ENCODE results near the gene CAMK4. TPM values are rescaled to one million over a fixed set of nuclear protein-coding genes. Genes with fewer than 3 reads are reported as not detected.

Gene CAMK4
- total and polyA plus RNA-seq, 2 of the 8 experiments (the other 6 are each of a cell fraction or from before 2014, with no cell fraction given): 1.8 to 8.3 TPM

DNA sequence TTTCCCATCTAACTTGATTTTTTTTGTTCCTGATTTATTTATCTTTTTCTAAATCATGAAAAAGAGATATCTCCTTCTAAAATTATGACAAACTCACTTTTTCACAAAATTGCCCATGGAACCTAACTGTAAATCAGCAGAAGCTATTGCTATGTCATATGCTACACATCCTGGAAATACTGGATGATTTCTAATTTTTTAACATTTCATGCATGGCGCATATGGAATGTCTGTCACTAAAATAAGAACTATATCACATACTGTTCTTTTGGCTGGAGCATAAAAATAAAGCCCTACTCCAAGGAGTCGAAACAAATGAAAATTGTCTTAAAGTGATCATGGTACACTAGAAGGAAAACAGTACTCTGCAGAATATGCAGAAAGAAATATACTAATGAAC is 60.6 kb downstream of the CAMK4 start (continued):
- TF ChIP-seq, protein P1, sequence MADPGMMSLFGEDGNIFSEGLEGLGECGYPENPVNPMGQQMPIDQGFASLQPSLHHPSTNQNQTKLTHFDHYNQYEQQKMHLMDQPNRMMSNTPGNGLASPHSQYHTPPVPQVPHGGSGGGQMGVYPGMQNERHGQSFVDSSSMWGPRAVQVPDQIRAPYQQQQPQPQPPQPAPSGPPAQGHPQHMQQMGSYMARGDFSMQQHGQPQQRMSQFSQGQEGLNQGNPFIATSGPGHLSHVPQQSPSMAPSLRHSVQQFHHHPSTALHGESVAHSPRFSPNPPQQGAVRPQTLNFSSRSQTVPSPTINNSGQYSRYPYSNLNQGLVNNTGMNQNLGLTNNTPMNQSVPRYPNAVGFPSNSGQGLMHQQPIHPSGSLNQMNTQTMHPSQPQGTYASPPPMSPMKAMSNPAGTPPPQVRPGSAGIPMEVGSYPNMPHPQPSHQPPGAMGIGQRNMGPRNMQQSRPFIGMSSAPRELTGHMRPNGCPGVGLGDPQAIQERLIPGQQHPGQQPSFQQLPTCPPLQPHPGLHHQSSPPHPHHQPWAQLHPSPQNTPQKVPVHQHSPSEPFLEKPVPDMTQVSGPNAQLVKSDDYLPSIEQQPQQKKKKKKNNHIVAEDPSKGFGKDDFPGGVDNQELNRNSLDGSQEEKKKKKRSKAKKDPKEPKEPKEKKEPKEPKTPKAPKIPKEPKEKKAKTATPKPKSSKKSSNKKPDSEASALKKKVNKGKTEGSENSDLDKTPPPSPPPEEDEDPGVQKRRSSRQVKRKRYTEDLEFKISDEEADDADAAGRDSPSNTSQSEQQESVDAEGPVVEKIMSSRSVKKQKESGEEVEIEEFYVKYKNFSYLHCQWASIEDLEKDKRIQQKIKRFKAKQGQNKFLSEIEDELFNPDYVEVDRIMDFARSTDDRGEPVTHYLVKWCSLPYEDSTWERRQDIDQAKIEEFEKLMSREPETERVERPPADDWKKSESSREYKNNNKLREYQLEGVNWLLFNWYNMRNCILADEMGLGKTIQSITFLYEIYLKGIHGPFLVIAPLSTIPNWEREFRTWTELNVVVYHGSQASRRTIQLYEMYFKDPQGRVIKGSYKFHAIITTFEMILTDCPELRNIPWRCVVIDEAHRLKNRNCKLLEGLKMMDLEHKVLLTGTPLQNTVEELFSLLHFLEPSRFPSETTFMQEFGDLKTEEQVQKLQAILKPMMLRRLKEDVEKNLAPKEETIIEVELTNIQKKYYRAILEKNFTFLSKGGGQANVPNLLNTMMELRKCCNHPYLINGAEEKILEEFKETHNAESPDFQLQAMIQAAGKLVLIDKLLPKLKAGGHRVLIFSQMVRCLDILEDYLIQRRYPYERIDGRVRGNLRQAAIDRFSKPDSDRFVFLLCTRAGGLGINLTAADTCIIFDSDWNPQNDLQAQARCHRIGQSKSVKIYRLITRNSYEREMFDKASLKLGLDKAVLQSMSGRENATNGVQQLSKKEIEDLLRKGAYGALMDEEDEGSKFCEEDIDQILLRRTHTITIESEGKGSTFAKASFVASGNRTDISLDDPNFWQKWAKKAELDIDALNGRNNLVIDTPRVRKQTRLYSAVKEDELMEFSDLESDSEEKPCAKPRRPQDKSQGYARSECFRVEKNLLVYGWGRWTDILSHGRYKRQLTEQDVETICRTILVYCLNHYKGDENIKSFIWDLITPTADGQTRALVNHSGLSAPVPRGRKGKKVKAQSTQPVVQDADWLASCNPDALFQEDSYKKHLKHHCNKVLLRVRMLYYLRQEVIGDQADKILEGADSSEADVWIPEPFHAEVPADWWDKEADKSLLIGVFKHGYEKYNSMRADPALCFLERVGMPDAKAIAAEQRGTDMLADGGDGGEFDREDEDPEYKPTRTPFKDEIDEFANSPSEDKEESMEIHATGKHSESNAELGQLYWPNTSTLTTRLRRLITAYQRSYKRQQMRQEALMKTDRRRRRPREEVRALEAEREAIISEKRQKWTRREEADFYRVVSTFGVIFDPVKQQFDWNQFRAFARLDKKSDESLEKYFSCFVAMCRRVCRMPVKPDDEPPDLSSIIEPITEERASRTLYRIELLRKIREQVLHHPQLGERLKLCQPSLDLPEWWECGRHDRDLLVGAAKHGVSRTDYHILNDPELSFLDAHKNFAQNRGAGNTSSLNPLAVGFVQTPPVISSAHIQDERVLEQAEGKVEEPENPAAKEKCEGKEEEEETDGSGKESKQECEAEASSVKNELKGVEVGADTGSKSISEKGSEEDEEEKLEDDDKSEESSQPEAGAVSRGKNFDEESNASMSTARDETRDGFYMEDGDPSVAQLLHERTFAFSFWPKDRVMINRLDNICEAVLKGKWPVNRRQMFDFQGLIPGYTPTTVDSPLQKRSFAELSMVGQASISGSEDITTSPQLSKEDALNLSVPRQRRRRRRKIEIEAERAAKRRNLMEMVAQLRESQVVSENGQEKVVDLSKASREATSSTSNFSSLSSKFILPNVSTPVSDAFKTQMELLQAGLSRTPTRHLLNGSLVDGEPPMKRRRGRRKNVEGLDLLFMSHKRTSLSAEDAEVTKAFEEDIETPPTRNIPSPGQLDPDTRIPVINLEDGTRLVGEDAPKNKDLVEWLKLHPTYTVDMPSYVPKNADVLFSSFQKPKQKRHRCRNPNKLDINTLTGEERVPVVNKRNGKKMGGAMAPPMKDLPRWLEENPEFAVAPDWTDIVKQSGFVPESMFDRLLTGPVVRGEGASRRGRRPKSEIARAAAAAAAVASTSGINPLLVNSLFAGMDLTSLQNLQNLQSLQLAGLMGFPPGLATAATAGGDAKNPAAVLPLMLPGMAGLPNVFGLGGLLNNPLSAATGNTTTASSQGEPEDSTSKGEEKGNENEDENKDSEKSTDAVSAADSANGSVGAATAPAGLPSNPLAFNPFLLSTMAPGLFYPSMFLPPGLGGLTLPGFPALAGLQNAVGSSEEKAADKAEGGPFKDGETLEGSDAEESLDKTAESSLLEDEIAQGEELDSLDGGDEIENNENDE (IDR thresholded peaks at IDR 0.05; ENCODE audit: insufficient replicate concordance, low read length): no peak
- TF ChIP-seq SAP30 (IDR thresholded peaks at IDR 0.05; ENCODE audit: insufficient read depth, insufficient replicate concordance, low read length) (no peak), TBP (IDR thresholded peaks at IDR 0.05; ENCODE audit: low read depth, low read length) (no peak), ASH2L (IDR thresholded peaks at IDR 0.05; ENCODE audit: low read length) (no peak), KDM5A (IDR thresholded peaks at IDR 0.05; ENCODE audit: low read length) (no peak)
- TF ChIP-seq, protein P2, sequence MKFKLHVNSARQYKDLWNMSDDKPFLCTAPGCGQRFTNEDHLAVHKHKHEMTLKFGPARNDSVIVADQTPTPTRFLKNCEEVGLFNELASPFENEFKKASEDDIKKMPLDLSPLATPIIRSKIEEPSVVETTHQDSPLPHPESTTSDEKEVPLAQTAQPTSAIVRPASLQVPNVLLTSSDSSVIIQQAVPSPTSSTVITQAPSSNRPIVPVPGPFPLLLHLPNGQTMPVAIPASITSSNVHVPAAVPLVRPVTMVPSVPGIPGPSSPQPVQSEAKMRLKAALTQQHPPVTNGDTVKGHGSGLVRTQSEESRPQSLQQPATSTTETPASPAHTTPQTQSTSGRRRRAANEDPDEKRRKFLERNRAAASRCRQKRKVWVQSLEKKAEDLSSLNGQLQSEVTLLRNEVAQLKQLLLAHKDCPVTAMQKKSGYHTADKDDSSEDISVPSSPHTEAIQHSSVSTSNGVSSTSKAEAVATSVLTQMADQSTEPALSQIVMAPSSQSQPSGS (IDR thresholded peaks at IDR 0.05; ENCODE audit: low read length): no peak
- TF ChIP-seq, protein P3, sequence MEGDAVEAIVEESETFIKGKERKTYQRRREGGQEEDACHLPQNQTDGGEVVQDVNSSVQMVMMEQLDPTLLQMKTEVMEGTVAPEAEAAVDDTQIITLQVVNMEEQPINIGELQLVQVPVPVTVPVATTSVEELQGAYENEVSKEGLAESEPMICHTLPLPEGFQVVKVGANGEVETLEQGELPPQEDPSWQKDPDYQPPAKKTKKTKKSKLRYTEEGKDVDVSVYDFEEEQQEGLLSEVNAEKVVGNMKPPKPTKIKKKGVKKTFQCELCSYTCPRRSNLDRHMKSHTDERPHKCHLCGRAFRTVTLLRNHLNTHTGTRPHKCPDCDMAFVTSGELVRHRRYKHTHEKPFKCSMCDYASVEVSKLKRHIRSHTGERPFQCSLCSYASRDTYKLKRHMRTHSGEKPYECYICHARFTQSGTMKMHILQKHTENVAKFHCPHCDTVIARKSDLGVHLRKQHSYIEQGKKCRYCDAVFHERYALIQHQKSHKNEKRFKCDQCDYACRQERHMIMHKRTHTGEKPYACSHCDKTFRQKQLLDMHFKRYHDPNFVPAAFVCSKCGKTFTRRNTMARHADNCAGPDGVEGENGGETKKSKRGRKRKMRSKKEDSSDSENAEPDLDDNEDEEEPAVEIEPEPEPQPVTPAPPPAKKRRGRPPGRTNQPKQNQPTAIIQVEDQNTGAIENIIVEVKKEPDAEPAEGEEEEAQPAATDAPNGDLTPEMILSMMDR (IDR thresholded peaks at IDR 0.05; ENCODE audit: control extremely low read depth in 1 of 3, insufficient read depth in 1 of 3, low read depth in 1 of 3, low read length in 3 of 3): no peak

All from H1 (cell line).